ENCODE data around the gene SETD5.

- TF ChIP-seq CTCF (conservative IDR thresholded peaks at IDR 0.05; ENCODE audit: low read depth, low read length) (no peak), EZH2phosphoT487 (IDR thresholded peaks at IDR 0.05; ENCODE audit: borderline replicate concordance, low read length) (no peak)
Measured at GRCh38 chr3:9412293-9412692, 14.9 kb downstream of the SETD5 start.

Measured in PC-3 (cell line).